BJ (cell line): ENCODE data around the gene MPRIP. TPM values are rescaled to one million over a fixed set of nuclear protein-coding genes. Genes with fewer than 3 reads are reported as not detected.

ENCODE experiments used
- CTCF ChIA-PET: fragments of 350-600 bp; formaldehyde crosslinking; extraction: SDS; loops from one replicate; lab custom pipeline; 2021; ENCODE audit warnings: antibody characterized with exemption, inconsistent platforms; lab: Yijun Ruan, JAX
- POLR2A ChIA-PET: fragments of 300-600 bp; sonication (Branson Sonifier 250); formaldehyde crosslinking; extraction: SDS; loops from one replicate; lab custom pipeline; 2021; ENCODE audit warnings: antibody characterized with exemption; lab: Charles Lee
- DNase-seq: peaks from one replicate; pipeline ENCODE4 v3.0.0-alpha.2; 2011; ENCODE audit warnings: low read depth
- H3K27me3 ChIP-seq: 2 replicates; pipeline ENCODE4 v1.6.0; 2011; ENCODE audit warnings: low read length; ENCODE audit not compliant: control insufficient read depth, insufficient read depth
- H3K36me3 ChIP-seq: 2 replicates; pipeline ENCODE4 v1.5.1; 2011; ENCODE audit warnings: low read length; ENCODE audit not compliant: control insufficient read depth, insufficient read depth
- H3K4me3 ChIP-seq: 2 replicates; pipeline ENCODE4 v1.5.1; 2011; ENCODE audit warnings: low read depth, mild to moderate bottlenecking, control low read depth, low read length
- CTCF ChIP-seq: IDR thresholded peaks from 2 replicates; pipeline ENCODE4 v1.5.1; 2011; ENCODE audit warnings: low read depth, mild to moderate bottlenecking, control low read depth, inconsistent platforms, low read length, moderate library complexity; ENCODE audit not compliant: insufficient read depth
- polyA plus RNA-seq: library from polyadenylated mRNA; depleted of rRNA; stranded (reverse); fragments of >200 nt; gene quantifications from 2 replicates; pipeline ENCODE4 v1.2.3, GENCODE V29; 2011

Gene MPRIP
- polyA plus RNA-seq, 1 experiment: 149 TPM

DNA sequence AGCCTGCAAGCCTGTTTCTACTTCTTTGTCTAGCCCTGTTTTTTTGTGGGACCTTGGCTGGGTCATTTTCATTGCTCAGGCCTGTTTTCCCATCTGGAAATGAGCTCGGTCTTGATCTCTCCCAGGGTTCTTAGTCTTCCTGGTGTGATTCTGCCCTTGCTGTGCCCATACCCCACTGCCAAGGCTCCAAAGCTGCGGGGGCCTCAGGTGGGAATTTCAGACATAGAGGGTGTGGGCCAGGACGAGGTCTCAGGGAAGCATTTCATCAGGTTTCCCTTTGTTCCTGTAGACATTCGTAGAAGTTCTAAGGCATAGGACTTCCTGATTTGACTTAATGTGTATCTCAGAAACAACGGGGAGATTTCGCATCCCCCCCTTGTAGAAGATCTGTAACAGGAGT lies 5.8 kb downstream of the MPRIP start:
- no peak for DNase-seq
- Histone ChIP-seq H3K36me3 (no peaks in the 10 kb centered on the region), H3K27me3 (no peaks in the 10 kb centered on the region), H3K4me3 (no peak overlapping the region)
- TF ChIP-seq CTCF: no peak
- ChIA-PET POLR2A (no interaction called here), CTCF (no interaction called here)

DNA sequence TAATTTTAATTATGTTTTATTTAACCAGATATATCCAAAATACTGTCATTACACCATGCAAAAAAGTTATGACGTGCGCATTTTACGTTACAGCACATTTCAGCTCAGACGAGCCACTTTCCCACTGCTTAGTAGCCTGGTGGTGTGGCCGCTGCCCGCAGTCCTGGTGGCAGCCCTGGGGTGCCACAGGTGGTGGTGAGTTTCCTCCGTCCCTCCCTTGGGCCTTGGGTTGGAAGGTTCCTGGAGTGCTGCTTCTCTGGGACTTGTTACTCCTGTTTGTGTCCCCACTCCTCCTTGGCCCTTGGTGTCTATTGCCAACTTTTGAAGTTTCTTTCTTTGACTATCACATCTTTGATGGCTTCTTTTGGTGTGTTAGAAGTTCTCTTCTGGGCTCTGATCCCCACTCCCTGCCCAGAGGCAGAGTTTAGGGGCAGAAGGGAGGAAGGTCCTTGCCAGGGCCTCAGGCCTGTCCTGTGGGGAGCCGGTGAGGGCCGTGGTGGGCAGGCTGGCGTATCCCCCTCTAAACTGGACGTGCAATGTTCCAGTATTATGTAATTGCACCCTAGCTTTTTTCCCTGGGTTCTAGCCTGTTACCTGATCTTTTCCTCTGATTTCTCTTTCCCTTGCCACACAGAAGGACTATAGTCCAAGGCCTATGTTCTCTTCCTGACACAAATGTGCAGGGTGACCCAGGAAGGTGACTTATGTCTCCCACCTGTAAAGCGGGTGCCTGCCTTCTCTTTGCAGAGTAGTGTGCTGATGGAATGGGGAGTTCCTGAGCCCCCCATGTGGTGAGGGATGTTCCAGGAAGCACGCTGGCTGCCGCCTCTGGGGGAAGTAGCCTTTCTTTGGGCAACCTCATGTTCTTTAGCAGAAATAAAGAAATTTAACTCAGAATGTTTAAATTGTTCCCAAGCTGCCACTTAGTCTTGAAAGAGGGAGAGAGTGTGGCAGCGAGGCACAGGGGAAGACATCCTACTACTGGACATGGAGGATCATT lies 8.4 kb downstream of the MPRIP start:
- Histone ChIP-seq H3K4me3 (no peak overlapping the region), H3K27me3 (no peaks in the 10 kb centered on the region), H3K36me3 (peaks cover 3% of the 10 kb centered on the region; the same call in 1 of the 2 replicates)
- CTCF ChIA-PET: interaction anchor here (1.4 kb wide), 1 partner anchor 23 kb away, joined by 6 read pairs; no protein-coding TSS in a partner anchor
- TF ChIP-seq CTCF: no peak
- POLR2A ChIA-PET: interaction anchor here (0.6 kb wide), 1 partner anchor 29 kb away, joined by 4 read pairs; no protein-coding TSS in a partner anchor
- no peak for DNase-seq

DNA sequence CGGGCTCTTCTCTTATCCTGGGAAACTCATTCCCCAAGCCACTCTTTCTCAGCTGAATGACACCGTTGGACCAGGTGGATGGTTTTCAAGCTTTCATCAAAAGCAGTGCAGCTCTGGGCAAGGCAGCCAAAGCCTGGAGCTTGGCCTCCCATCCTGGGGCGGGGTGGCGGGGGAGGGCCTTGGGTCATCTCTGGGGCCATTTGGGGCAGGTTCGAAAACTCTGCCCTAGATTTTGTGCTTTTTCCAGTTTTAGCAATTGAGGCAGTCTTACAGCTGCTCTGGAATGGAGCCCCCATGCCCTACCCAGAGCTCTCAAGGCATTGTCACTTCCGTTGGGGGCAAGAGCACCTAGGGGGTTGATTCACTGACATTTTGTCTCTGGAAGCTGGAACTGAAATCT lies 9.1 kb downstream of the MPRIP start:
- peaks cover 3% of the 10 kb centered on the region; the same call in 1 of the 2 replicates for H3K36me3 ChIP-seq
- ChIA-PET CTCF (interaction anchor here (1.4 kb wide), 1 partner anchor 22 kb away, joined by 6 read pairs; no protein-coding TSS in a partner anchor), POLR2A (interaction anchor here (0.6 kb wide), 1 partner anchor 30 kb away, joined by 4 read pairs; no protein-coding TSS in a partner anchor)
- H3K27me3 ChIP-seq: no peaks in the 10 kb centered on the region
- DNase-seq: no peak
- no peak overlapping the region for H3K4me3 ChIP-seq
- TF ChIP-seq CTCF: no peak

GRCh38 chr17:17051791-17052461 lies 9.7 kb downstream of the MPRIP start:
- no peak overlapping the region for H3K4me3 ChIP-seq
- peaks cover 3% of the 10 kb centered on the region; the same call in 1 of the 2 replicates for H3K36me3 ChIP-seq
- no peaks in the 10 kb centered on the region for H3K27me3 ChIP-seq
- POLR2A ChIA-PET: interaction anchor here (0.6 kb wide), 1 partner anchor 30 kb away, joined by 4 read pairs; no protein-coding TSS in a partner anchor
- CTCF ChIA-PET: interaction anchor here (0.8 to 1.4 kb wide), 3 partner anchors 11 to 31 kb away, joined by 3 to 6 read pairs (median 4); no protein-coding TSS in a partner anchor
- no peak for TF ChIP-seq CTCF
- DNase-seq: no peak
